PC-9 (cell line): ENCODE data around the gene GPHN. TPM values are rescaled to one million over a fixed set of nuclear protein-coding genes. Genes with fewer than 3 reads are reported as not detected.
A peak's percentile ranks its signal among the peaks of the same experiment; 100 is the strongest.

Source experiments
- BruUV-seq: library from RNA; stranded (reverse); fragments of 400-500 nt; replicated peaks from 2 replicates; lab custom pipeline; 2021; lab: Mats Ljungman, UMichigan
- CTCF ChIA-PET: fragments of 300-600 bp; sonication (Branson Sonifier 250); formaldehyde crosslinking; loops from one replicate; lab custom pipeline; 2022; ENCODE audit warnings: antibody characterized with exemption; lab: Charles Lee
- POLR2A ChIA-PET: fragments of 300-600 bp; sonication (Branson Sonifier 250); formaldehyde crosslinking; loops from one replicate; lab custom pipeline; 2022; ENCODE audit warnings: antibody characterized with exemption; ENCODE audit not compliant: unreplicated experiment; lab: Charles Lee
- DNase-seq, 2 experiments: peaks; one replicate each; pipeline versions ENCODE4 v3.0.0 to v3.0.0-alpha.2; 2015 to 2022; ENCODE audit warnings: mixed read lengths in 1 of 2
- H2AFZ ChIP-seq: fragments of 200-600 bp; sonication (generic); 2 replicates; pipeline ENCODE4 v1.8.1; 2017; ENCODE audit warnings: antibody characterized with exemption
- H3F3A ChIP-seq: fragments of 200-600 bp; sonication (generic); 2 replicates; pipeline ENCODE4 v1.8.1; 2017; ENCODE audit warnings: antibody characterized with exemption, mild to moderate bottlenecking, low read depth; ENCODE audit not compliant: insufficient read depth
- H3K27ac ChIP-seq: fragments of 200-600 bp; sonication (generic); 2 replicates; pipeline ENCODE4 v1.6.1; 2016; ENCODE audit warnings: mixed run types
- H3K27me3 ChIP-seq: fragments of 200-600 bp; sonication (generic); 2 replicates; pipeline ENCODE4 v1.6.1; 2016; ENCODE audit warnings: low read depth, mixed run types; ENCODE audit not compliant: insufficient read depth
- H3K36me3 ChIP-seq: fragments of 200-600 bp; sonication (generic); 2 replicates; pipeline ENCODE4 v1.6.1; 2016; ENCODE audit warnings: low read depth, mixed run types
- H3K4me1 ChIP-seq: fragments of 200-600 bp; sonication (generic); replicated peaks from 2 replicates; pipeline ENCODE4 v1.6.1; 2016; ENCODE audit warnings: mixed run types; ENCODE audit not compliant: insufficient read depth
- H3K4me2 ChIP-seq: fragments of 200-600 bp; sonication (generic); 2 replicates; pipeline ENCODE4 v1.6.1; 2017; ENCODE audit warnings: mixed run types
- H3K4me3 ChIP-seq: fragments of 200-600 bp; sonication (generic); 2 replicates; pipeline ENCODE4 v1.6.1; 2016; ENCODE audit warnings: mixed run types
- H3K79me2 ChIP-seq: fragments of 200-600 bp; sonication (generic); 2 replicates; pipeline ENCODE4 v1.6.1; 2017; ENCODE audit warnings: low read depth, mixed run types
- H3K9me2 ChIP-seq: fragments of 200-600 bp; sonication (generic); 2 replicates; pipeline ENCODE4 v1.8.1; 2017; ENCODE audit warnings: mild to moderate bottlenecking; ENCODE audit not compliant: insufficient read depth
- H3K9me3 ChIP-seq: fragments of 200-600 bp; sonication (generic); 2 replicates; pipeline ENCODE4 v1.8.1; 2016; ENCODE audit warnings: low read depth; ENCODE audit not compliant: insufficient read depth
- H4K20me1 ChIP-seq: fragments of 200-600 bp; sonication (generic); 2 replicates; pipeline ENCODE4 v1.8.1; 2017; ENCODE audit not compliant: insufficient read depth
- EZH2 ChIP-seq: fragments of 200-600 bp; sonication (generic); IDR thresholded peaks from 2 replicates; pipeline ENCODE4 v1.8.0; 2017; ENCODE audit warnings: antibody characterized with exemption, low read depth
- intact Hi-C: fragments of 100-400 bp; cut with micrococcal nuclease; formaldehyde crosslinking; loops from one replicate; pipeline ENCODE4 v1.10.0; 2022; ENCODE audit not compliant: unreplicated experiment
- total RNA-seq: library from RNA; stranded (reverse); gene quantifications from 2 replicates; pipeline ENCODE4 v1.2.3, GENCODE V29; 2021
- TF ChIP-seq, protein P1 (sequence below): fragments of 200-600 bp; sonication (generic); conservative IDR thresholded peaks from 2 replicates; pipeline ENCODE4 v1.6.1; 2017; ENCODE audit warnings: mixed run types, antibody characterized with exemption, mild to moderate bottlenecking, moderate library complexity

The GPHN gene
- total RNA-seq, 1 experiment from 2014 or later = 18.3 TPM

DNA sequence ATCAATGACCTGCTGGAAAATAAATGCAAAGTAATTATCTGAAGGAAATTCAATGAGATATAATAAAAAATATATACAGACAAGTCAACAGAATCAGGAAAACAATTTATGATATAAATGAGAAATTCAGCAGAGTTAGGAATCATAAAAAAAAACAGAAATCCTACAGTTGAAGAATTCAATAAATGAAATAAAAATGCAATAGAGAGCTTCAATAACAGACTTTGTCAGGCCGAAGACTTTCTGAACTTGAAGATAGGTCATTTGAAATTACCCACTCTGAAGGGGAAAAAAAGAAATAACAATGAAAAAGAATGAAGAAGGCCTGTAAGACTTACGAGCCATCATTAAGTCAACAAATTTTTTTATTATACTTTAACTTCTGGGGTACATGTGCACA lies 665.8 kb downstream of the GPHN start:
- Histone ChIP-seq H3F3A (no peaks in the 10 kb centered on the region; the same call in 1 of the 2 replicates), H3K4me2 (no peak overlapping the region), H3K79me2 (no peaks in the 10 kb centered on the region), H3K27me3 (no peaks in the 10 kb centered on the region), H3K4me3 (no peak overlapping the region), H3K9me2 (no peaks in the 10 kb centered on the region), H3K9me3 (peaks cover 24% of the 10 kb centered on the region), H3K27ac (no peak overlapping the region), H3K4me1 (no peaks in the 10 kb centered on the region), H4K20me1 (no peaks in the 10 kb centered on the region), H2AFZ (no peak overlapping the region), H3K36me3 (peaks cover 5% of the 10 kb centered on the region; the same call in 1 of the 2 replicates)
- ChIA-PET CTCF (interaction anchor here (0.6 kb wide), 1 partner anchor 816 kb away, joined by 3 read pairs; no protein-coding TSS in a partner anchor), POLR2A (no interaction called here)
- TF ChIP-seq EZH2 = no peak
- TF ChIP-seq, protein P1, sequence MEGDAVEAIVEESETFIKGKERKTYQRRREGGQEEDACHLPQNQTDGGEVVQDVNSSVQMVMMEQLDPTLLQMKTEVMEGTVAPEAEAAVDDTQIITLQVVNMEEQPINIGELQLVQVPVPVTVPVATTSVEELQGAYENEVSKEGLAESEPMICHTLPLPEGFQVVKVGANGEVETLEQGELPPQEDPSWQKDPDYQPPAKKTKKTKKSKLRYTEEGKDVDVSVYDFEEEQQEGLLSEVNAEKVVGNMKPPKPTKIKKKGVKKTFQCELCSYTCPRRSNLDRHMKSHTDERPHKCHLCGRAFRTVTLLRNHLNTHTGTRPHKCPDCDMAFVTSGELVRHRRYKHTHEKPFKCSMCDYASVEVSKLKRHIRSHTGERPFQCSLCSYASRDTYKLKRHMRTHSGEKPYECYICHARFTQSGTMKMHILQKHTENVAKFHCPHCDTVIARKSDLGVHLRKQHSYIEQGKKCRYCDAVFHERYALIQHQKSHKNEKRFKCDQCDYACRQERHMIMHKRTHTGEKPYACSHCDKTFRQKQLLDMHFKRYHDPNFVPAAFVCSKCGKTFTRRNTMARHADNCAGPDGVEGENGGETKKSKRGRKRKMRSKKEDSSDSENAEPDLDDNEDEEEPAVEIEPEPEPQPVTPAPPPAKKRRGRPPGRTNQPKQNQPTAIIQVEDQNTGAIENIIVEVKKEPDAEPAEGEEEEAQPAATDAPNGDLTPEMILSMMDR = no peak
- no TSS peak for BruUV-seq
- DNase-seq = no peak
- intact Hi-C loops = no loop called here

DNA sequence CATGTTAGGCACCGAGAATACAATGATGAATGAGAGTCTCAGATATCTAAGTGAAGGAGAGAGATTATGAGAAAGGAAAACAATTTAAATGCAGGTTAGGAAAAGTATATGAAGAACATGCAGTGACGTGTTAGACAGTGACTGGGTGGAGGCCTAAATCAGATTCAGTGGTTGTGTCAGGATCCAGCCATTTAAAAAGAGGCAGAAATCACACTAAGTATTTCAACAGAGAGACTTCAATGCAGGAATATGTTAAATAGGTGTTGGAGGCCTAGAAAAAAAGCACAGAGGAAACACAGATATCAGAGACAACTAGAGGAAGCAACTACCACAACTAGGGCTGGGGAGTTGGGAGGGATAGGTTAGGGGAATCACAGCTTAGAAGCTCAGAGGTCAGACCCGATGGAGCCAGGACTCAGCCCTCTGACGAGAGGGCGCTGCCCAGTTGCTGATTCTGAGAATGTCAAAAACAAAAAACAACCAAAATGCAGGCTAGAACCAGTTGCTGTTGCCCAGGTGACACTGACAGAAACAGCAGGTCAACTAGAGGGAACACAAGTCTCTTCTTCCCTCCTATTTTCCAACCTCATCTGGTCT lies 678.3 kb downstream of the GPHN start:
- POLR2A ChIA-PET = interaction anchor here (0.7 to 1.3 kb wide), 2 partner anchors 35 to 359 kb away, joined by 4 to 9 read pairs; no protein-coding TSS in a partner anchor
- peak in 1 of 2 experiments; percentile 8 for DNase-seq
- peak overlapping the region; percentile 75 for H3K4me2 ChIP-seq
- peak overlapping the region; percentile 73 for H3K27ac ChIP-seq
- TF ChIP-seq, protein P1 = no peak
- no peak for TF ChIP-seq EZH2
- no peaks in the 10 kb centered on the region for H3K9me2 ChIP-seq
- H3K79me2 ChIP-seq = no peaks in the 10 kb centered on the region
- no peaks in the 10 kb centered on the region for H3K9me3 ChIP-seq
- H3F3A ChIP-seq = peaks cover 32% of the 10 kb centered on the region
- peak overlapping the region; percentile 30; the same call in 1 of the 2 replicates for H3K4me3 ChIP-seq
- intact Hi-C loops = no loop called here
- H2AFZ ChIP-seq = no peak overlapping the region; the same call in 1 of the 2 replicates
- CTCF ChIA-PET = interaction anchor here (0.9 to 1.6 kb wide), 3 partner anchors 18 to 100 kb away, joined by 3 to 5 read pairs (median 4); no protein-coding TSS in a partner anchor
- no TSS peak for BruUV-seq
- no peaks in the 10 kb centered on the region for H3K36me3 ChIP-seq
- no peaks in the 10 kb centered on the region for H3K27me3 ChIP-seq
- H3K4me1 ChIP-seq = peaks cover 44% of the 10 kb centered on the region
- H4K20me1 ChIP-seq = no peaks in the 10 kb centered on the region

DNA sequence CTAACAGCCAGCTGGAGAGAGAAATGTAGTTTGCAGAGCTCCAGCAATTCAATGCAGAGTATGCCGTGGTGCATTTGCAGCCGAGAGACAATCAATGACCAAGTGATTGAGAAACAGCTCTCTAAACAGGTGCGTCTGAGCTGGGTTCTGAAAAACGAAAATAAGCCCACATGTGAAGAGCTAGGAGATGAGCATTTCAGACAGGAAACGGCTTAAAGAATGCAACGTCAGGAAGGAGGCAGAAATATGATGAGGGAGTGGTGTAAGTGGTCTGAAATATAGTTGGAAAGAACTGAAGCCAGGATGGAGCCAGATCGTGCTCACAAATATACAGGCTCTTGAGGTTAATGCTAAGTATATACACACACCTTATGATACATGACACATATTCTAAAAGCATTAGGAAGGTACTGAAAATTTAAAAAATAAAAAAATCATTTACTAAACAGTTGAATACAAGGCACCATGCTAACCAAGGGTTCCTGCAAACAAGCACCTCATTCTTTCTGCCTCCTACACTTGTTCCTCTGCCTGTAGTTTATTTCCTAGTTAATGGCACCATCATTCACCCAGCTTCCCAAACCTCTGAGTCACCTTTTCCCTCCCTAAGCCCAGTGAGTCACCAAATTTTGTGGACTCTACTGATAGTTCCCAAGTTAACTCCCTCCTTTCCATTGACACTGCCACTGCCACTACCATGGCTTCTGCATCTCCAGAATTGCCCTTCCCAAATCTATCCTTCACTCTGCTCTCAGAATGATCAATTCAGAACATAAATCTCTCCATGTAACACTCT lies 679.0 kb downstream of the GPHN start:
- Histone ChIP-seq H4K20me1 (no peaks in the 10 kb centered on the region), H3K4me1 (peaks cover 44% of the 10 kb centered on the region), H3K9me2 (no peaks in the 10 kb centered on the region), H3K27me3 (no peaks in the 10 kb centered on the region), H3K36me3 (no peaks in the 10 kb centered on the region), H3K4me2 (peak overlapping the region; percentile 75), H3K79me2 (no peaks in the 10 kb centered on the region), H3K4me3 (peak overlapping the region; percentile 30; the same call in 1 of the 2 replicates), H3F3A (peaks cover 32% of the 10 kb centered on the region), H2AFZ (no peak overlapping the region; the same call in 1 of the 2 replicates), H3K27ac (peak overlapping the region; percentile 73), H3K9me3 (no peaks in the 10 kb centered on the region)
- peak; percentile 67 to 90 for DNase-seq
- POLR2A ChIA-PET = interaction anchor here (0.6 to 1.3 kb wide), 5 partner anchors 35 to 360 kb away, joined by 3 to 9 read pairs (median 4); partner anchors contain the start of gene PALS1
- TF ChIP-seq, protein P1 = no peak
- TF ChIP-seq EZH2 = no peak
- no TSS peak for BruUV-seq
- CTCF ChIA-PET = interaction anchor here (0.9 to 1.6 kb wide), 4 partner anchors 19 to 99 kb away, joined by 3 to 5 read pairs (median 4); no protein-coding TSS in a partner anchor
- intact Hi-C loops = loop anchor here (1.0 kb wide), 2 partner anchors 19 to 54 kb away; partner anchors contain the start of gene PALS1
